HepG2 (cell line): ENCODE measurements around the gene OPN5.

ENCODE experiments used
- FOXO1 ChIP-seq: sonication (generic); formaldehyde crosslinking; IDR thresholded peaks from 2 replicates; pipeline ENCODE4 v1.4.0; 2020; ENCODE audit warnings: missing genetic modification reagents
- HMG20B ChIP-seq: conservative IDR thresholded peaks from 2 replicates; pipeline ENCODE4 v1.6.1; 2016; ENCODE audit warnings: missing genetic modification reagents, missing compliant biosample characterization
- NPAS2 ChIP-seq: sonication (generic); formaldehyde crosslinking; IDR thresholded peaks from 2 replicates; pipeline ENCODE4 v1.8.0; 2022; ENCODE audit warnings: mild to moderate bottlenecking, missing genetic modification reagents, borderline replicate concordance
- SRSF4 ChIP-seq: fragments of 200-400 bp; formaldehyde crosslinking; IDR thresholded peaks from one replicate; pipeline ENCODE4 v1.6.1; 2018; ENCODE audit warnings: mild to moderate bottlenecking, low read depth, low read length, moderate library complexity; ENCODE audit not compliant: poor library complexity, severe bottlenecking
- ZNF251 ChIP-seq: sonication (generic); formaldehyde crosslinking; IDR thresholded peaks from 2 replicates; pipeline ENCODE4 v1.9.0; 2021; ENCODE audit warnings: mild to moderate bottlenecking, missing genetic modification reagents
- ZNF274 ChIP-seq: sonication (generic); formaldehyde crosslinking; IDR thresholded peaks from 2 replicates; pipeline ENCODE4 v1.5.1; 2020; ENCODE audit warnings: mild to moderate bottlenecking, missing genetic modification reagents
- ZNF792 ChIP-seq: IDR thresholded peaks from 2 replicates; pipeline ENCODE4 v1.6.1; 2016

- no peak for TF ChIP-seq NPAS2
- TF ChIP-seq ZNF792 (CRISPR knock-in tag) = no peak
- no peak for TF ChIP-seq ZNF274 (CRISPR knock-in tag)
- TF ChIP-seq SRSF4 = no peak
- no peak for TF ChIP-seq HMG20B (CRISPR knock-in tag)
- no peak for TF ChIP-seq ZNF251
- no peak for TF ChIP-seq FOXO1
These were observed 57.8 kb downstream of the OPN5 start for GRCh38 chr6:47839645-47840044.
